Neural progenitor cell (in vitro differentiated cells): ENCODE results near the gene KIF11.

ENCODE experiments used
- EZH2 ChIP-seq: fragments of 200-600 bp; sonication (generic); IDR thresholded peaks from 2 replicates; pipeline ENCODE4 v1.6.1; 2017; ENCODE audit warnings: antibody characterized with exemption, mild to moderate bottlenecking, moderate library complexity
- EZH2phosphoT487 ChIP-seq: fragments of 200-600 bp; sonication (generic); IDR thresholded peaks from 2 replicates; pipeline ENCODE4 v1.6.1; 2017; ENCODE audit warnings: antibody characterized with exemption
- TF ChIP-seq, protein P1 (sequence below): fragments of 200-600 bp; sonication (generic); IDR thresholded peaks from 2 replicates; pipeline ENCODE4 v1.5.1; 2017; ENCODE audit warnings: antibody characterized with exemption, mild to moderate bottlenecking

DNA sequence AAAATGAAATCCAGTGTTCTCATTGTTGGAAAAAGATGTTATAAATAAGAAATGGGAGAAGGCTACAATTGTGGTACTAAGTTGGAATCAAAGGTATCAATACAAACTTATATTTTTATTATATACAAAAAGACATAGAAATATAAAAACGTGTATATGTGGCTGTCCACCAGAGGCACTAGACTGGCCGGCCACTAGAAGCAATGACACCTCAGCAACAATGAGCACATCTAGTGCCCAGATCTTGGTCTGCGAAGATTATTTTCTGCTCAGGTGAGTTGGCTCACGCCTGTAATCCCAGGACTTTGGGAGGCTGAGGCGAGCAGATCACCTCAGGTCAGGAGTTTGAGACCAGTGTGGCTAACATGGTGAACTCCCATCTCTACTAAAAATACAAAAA lies 40.6 kb upstream of the KIF11 start:
- TF ChIP-seq EZH2phosphoT487 (no peak), EZH2 (no peak)
- TF ChIP-seq, protein P1, sequence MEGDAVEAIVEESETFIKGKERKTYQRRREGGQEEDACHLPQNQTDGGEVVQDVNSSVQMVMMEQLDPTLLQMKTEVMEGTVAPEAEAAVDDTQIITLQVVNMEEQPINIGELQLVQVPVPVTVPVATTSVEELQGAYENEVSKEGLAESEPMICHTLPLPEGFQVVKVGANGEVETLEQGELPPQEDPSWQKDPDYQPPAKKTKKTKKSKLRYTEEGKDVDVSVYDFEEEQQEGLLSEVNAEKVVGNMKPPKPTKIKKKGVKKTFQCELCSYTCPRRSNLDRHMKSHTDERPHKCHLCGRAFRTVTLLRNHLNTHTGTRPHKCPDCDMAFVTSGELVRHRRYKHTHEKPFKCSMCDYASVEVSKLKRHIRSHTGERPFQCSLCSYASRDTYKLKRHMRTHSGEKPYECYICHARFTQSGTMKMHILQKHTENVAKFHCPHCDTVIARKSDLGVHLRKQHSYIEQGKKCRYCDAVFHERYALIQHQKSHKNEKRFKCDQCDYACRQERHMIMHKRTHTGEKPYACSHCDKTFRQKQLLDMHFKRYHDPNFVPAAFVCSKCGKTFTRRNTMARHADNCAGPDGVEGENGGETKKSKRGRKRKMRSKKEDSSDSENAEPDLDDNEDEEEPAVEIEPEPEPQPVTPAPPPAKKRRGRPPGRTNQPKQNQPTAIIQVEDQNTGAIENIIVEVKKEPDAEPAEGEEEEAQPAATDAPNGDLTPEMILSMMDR: peak; percentile 29
